GM23338 (cell line): ENCODE measurements around the gene PIRT. TPM values are rescaled to one million over a fixed set of nuclear protein-coding genes. Genes with fewer than 3 reads are reported as not detected.

Experiments
- ATAC-seq: fragments of 200-7000 bp; cut with Tn5 transposase; 3 replicates; pipeline ENCODE4 v1.9.1; 2020
- DNase-seq: peaks from one replicate; pipeline ENCODE4 v3.0.0-alpha.2; 2015; ENCODE audit warnings: low spot score
- H2AFZ ChIP-seq: fragments of 200-600 bp; sonication (generic); 2 replicates; pipeline ENCODE4 v1.8.0; 2016; ENCODE audit warnings: antibody characterized with exemption, mild to moderate bottlenecking, moderate library complexity
- H3F3A ChIP-seq: fragments of 200-600 bp; sonication (generic); replicated peaks from 2 replicates; pipeline ENCODE4 v1.8.0; 2017; ENCODE audit warnings: antibody characterized with exemption, mixed run types, low read depth
- H3K27ac ChIP-seq: fragments of 200-600 bp; sonication (generic); 2 replicates; pipeline ENCODE4 v1.6.1; 2016; ENCODE audit warnings: low read depth
- H3K27me3 ChIP-seq: fragments of 200-600 bp; sonication (generic); 2 replicates; pipeline ENCODE4 v1.8.0; 2016; ENCODE audit warnings: mild to moderate bottlenecking, mixed run types, moderate library complexity; ENCODE audit not compliant: insufficient read depth
- H3K36me3 ChIP-seq: fragments of 200-600 bp; sonication (generic); 2 replicates; pipeline ENCODE4 v1.8.0; 2016; ENCODE audit warnings: mild to moderate bottlenecking; ENCODE audit not compliant: insufficient read depth
- H3K4me1 ChIP-seq: fragments of 200-600 bp; sonication (generic); 2 replicates; pipeline ENCODE4 v1.8.0; 2016; ENCODE audit warnings: mild to moderate bottlenecking, moderate library complexity; ENCODE audit not compliant: insufficient read depth
- H3K4me2 ChIP-seq: fragments of 200-600 bp; sonication (generic); 2 replicates; pipeline ENCODE4 v1.7.1; 2017; ENCODE audit warnings: mixed run types
- H3K4me3 ChIP-seq: fragments of 200-600 bp; sonication (generic); 2 replicates; pipeline ENCODE4 v1.6.1; 2016; ENCODE audit warnings: mixed run types
- H3K79me2 ChIP-seq: fragments of 200-600 bp; sonication (generic); replicated peaks from 2 replicates; pipeline ENCODE4 v1.8.0; 2017; ENCODE audit warnings: mild to moderate bottlenecking; ENCODE audit not compliant: insufficient read depth
- H3K9me2 ChIP-seq: fragments of 200-600 bp; sonication (generic); 2 replicates; pipeline ENCODE4 v1.8.0; 2017; ENCODE audit not compliant: insufficient read depth
- H4K20me1 ChIP-seq: fragments of 200-600 bp; sonication (generic); replicated peaks from 2 replicates; pipeline ENCODE4 v1.8.0; 2017; ENCODE audit warnings: mild to moderate bottlenecking; ENCODE audit not compliant: insufficient read depth
- H3K27ac Mint-ChIP-seq: 2 replicates; pipeline ENCODE4 v1.8.0; 2020; ENCODE audit warnings: inconsistent platforms, mild to moderate bottlenecking, moderate library complexity, mixed read lengths
- H3K27me3 Mint-ChIP-seq: 3 replicates; pipeline ENCODE4 v1.8.0; 2022; ENCODE audit warnings: low read depth, mild to moderate bottlenecking, moderate library complexity, mixed read lengths, inconsistent platforms; ENCODE audit not compliant: insufficient read depth, poor library complexity
- H3K36me3 Mint-ChIP-seq: 3 replicates; pipeline ENCODE4 v1.8.0; 2021; ENCODE audit warnings: low read depth, mild to moderate bottlenecking, inconsistent platforms, moderate library complexity, mixed read lengths
- H3K4me1 Mint-ChIP-seq: 3 replicates; pipeline ENCODE4 v1.8.0; 2020; ENCODE audit warnings: mild to moderate bottlenecking, inconsistent platforms, mixed read lengths
- H3K4me3 Mint-ChIP-seq: 3 replicates; pipeline ENCODE4 v1.8.0; 2021; ENCODE audit warnings: moderate library complexity, mild to moderate bottlenecking, inconsistent platforms, mixed read lengths
- H3K9me3 Mint-ChIP-seq: 3 replicates; pipeline ENCODE4 v1.8.0; 2020; ENCODE audit warnings: moderate library complexity, mild to moderate bottlenecking, inconsistent platforms, mixed read lengths
- CREB1 ChIP-seq: fragments of 250-450 bp; sonication (Bioruptor Pico); IDR thresholded peaks from 2 replicates; pipeline ENCODE4 v1.5.0; 2020; ENCODE audit warnings: low read depth, mild to moderate bottlenecking, moderate library complexity
- EZH2 ChIP-seq: fragments of 200-600 bp; sonication (generic); IDR thresholded peaks from one replicate; pipeline ENCODE4 v1.8.0; 2017; ENCODE audit warnings: antibody characterized with exemption, mild to moderate bottlenecking, low read depth; ENCODE audit not compliant: unreplicated experiment
- EZH2phosphoT487 ChIP-seq: fragments of 200-600 bp; sonication (generic); IDR thresholded peaks from one replicate; pipeline ENCODE4 v1.8.1; 2018; ENCODE audit warnings: antibody characterized with exemption; ENCODE audit not compliant: unreplicated experiment
- JUNB ChIP-seq: IDR thresholded peaks from one replicate; pipeline ENCODE4 v1.6.1; 2016; ENCODE audit warnings: antibody characterized with exemption; ENCODE audit not compliant: unreplicated experiment
- NANOG ChIP-seq: IDR thresholded peaks from 2 replicates; pipeline ENCODE4 v1.6.1; 2016; ENCODE audit warnings: antibody characterized with exemption, borderline replicate concordance
- POLR2AphosphoS5 ChIP-seq: IDR thresholded peaks from 2 replicates; pipeline ENCODE4 v1.6.1; 2016; ENCODE audit warnings: antibody characterized with exemption, low read depth
- STAT1 ChIP-seq: IDR thresholded peaks from one replicate; pipeline ENCODE4 v1.6.1; 2016; ENCODE audit warnings: antibody characterized with exemption; ENCODE audit not compliant: unreplicated experiment
- ZNF114 ChIP-seq: fragments of 250-450 bp; sonication (Bioruptor Pico); IDR thresholded peaks from 2 replicates; pipeline ENCODE4 v1.5.0; 2020; ENCODE audit warnings: mild to moderate bottlenecking, moderate library complexity
- ZNF331 ChIP-seq: fragments of 250-450 bp; sonication (Bioruptor Pico); IDR thresholded peaks from 2 replicates; pipeline ENCODE4 v1.5.0; 2020; ENCODE audit warnings: low read depth, mild to moderate bottlenecking, moderate library complexity
- polyA plus RNA-seq: library from polyadenylated mRNA; unstranded; fragments of >200 nt; fragmentation: Nextera tagmentation; extraction: Ambion mirVana; gene quantifications from 2 replicates; pipeline ENCODE4 v1.2.1, GENCODE V29; 2016
- total RNA-seq: library from RNA; depleted of rRNA; stranded (reverse); fragments of >200 nt; shearing (Covaris generic); gene quantifications from 2 replicates; pipeline ENCODE4 v1.2.3, GENCODE V29; 2014
- TF ChIP-seq, protein P1 (sequence below): IDR thresholded peaks from one replicate; pipeline ENCODE4 v1.6.1; 2018; ENCODE audit warnings: antibody characterized with exemption; ENCODE audit not compliant: unreplicated experiment
- TF ChIP-seq, protein P2 (sequence below): IDR thresholded peaks from 2 replicates; pipeline ENCODE4 v1.6.1; 2016; ENCODE audit warnings: antibody characterized with exemption
- TF ChIP-seq, protein P3 (sequence below), 2 experiments: fragments of 200-600 bp in 1 of 2; sonication (generic) in 1 of 2; conservative IDR thresholded peaks; 2 replicates each; pipeline versions ENCODE4 v1.5.1 to v1.6.1; 2016 to 2017; ENCODE audit warnings: antibody characterized with exemption in 2 of 2, low read depth in 2 of 2, mild to moderate bottlenecking in 2 of 2, moderate library complexity in 1 of 2
- TF ChIP-seq, protein P4 (sequence below): fragments of 250-450 bp; sonication (Bioruptor Pico); IDR thresholded peaks from 2 replicates; pipeline ENCODE4 v1.5.0; 2020; ENCODE audit warnings: mild to moderate bottlenecking, moderate library complexity

Gene PIRT
- total and polyA plus RNA-seq, 2 experiments from 2014 or later, result not detected

DNA sequence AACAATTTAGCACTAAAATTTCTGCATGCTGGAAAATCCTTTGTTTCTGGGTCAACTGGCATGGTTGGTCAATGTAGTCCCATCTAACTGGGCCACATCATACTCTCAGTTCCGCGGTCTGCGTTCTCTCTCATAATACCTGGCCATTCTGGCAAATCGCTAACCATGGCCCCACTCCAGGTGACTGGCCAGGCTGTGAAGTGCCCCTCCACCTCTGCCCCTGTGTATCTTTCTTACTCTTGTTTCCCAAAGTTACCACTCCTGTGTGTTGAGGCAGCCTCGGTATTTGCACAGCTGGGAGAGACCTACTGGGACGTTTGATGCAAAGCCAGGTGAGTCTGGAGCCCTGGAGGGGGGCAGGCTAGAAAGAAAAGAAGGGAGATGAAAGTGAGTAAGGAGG lies 32.0 kb downstream of the PIRT start:
- Histone ChIP-seq H3K4me1 (no peaks in the 10 kb centered on the region), H3K4me2 (no peak overlapping the region), H3K79me2 (no peaks in the 10 kb centered on the region), H4K20me1 (no peaks in the 10 kb centered on the region), H3K4me3 (no peak overlapping the region), H2AFZ (no peak overlapping the region), H3K27ac (no peak overlapping the region), H3K9me2 (no peaks in the 10 kb centered on the region), H3K27me3 (no peaks in the 10 kb centered on the region), H3F3A (no peaks in the 10 kb centered on the region), H3K36me3 (no peaks in the 10 kb centered on the region)
- H3K4me3 Mint-ChIP-seq, result no peak overlapping the region
- H3K4me1 Mint-ChIP-seq, result peaks cover 7% of the 10 kb centered on the region; the same call in 2 of the 3 replicates
- no peaks in the 10 kb centered on the region; the same call in 2 of the 3 replicates for H3K36me3 Mint-ChIP-seq
- peaks cover 3% of the 10 kb centered on the region for H3K27me3 Mint-ChIP-seq
- ATAC-seq, result no peak
- DNase-seq, result no peak
- no peaks in the 10 kb centered on the region; the same call in 2 of the 3 replicates for H3K9me3 Mint-ChIP-seq
- H3K27ac Mint-ChIP-seq, result no peak overlapping the region
- TF ChIP-seq JUNB, result no peak
- no peak for TF ChIP-seq NANOG
- TF ChIP-seq, protein P1, sequence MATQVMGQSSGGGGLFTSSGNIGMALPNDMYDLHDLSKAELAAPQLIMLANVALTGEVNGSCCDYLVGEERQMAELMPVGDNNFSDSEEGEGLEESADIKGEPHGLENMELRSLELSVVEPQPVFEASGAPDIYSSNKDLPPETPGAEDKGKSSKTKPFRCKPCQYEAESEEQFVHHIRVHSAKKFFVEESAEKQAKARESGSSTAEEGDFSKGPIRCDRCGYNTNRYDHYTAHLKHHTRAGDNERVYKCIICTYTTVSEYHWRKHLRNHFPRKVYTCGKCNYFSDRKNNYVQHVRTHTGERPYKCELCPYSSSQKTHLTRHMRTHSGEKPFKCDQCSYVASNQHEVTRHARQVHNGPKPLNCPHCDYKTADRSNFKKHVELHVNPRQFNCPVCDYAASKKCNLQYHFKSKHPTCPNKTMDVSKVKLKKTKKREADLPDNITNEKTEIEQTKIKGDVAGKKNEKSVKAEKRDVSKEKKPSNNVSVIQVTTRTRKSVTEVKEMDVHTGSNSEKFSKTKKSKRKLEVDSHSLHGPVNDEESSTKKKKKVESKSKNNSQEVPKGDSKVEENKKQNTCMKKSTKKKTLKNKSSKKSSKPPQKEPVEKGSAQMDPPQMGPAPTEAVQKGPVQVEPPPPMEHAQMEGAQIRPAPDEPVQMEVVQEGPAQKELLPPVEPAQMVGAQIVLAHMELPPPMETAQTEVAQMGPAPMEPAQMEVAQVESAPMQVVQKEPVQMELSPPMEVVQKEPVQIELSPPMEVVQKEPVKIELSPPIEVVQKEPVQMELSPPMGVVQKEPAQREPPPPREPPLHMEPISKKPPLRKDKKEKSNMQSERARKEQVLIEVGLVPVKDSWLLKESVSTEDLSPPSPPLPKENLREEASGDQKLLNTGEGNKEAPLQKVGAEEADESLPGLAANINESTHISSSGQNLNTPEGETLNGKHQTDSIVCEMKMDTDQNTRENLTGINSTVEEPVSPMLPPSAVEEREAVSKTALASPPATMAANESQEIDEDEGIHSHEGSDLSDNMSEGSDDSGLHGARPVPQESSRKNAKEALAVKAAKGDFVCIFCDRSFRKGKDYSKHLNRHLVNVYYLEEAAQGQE, result no peak
- TF ChIP-seq EZH2phosphoT487, result no peak
- TF ChIP-seq EZH2, result no peak
- no peak for TF ChIP-seq POLR2AphosphoS5
- TF ChIP-seq, protein P2, sequence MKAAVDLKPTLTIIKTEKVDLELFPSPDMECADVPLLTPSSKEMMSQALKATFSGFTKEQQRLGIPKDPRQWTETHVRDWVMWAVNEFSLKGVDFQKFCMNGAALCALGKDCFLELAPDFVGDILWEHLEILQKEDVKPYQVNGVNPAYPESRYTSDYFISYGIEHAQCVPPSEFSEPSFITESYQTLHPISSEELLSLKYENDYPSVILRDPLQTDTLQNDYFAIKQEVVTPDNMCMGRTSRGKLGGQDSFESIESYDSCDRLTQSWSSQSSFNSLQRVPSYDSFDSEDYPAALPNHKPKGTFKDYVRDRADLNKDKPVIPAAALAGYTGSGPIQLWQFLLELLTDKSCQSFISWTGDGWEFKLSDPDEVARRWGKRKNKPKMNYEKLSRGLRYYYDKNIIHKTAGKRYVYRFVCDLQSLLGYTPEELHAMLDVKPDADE, result no peak
- TF ChIP-seq, protein P3, sequence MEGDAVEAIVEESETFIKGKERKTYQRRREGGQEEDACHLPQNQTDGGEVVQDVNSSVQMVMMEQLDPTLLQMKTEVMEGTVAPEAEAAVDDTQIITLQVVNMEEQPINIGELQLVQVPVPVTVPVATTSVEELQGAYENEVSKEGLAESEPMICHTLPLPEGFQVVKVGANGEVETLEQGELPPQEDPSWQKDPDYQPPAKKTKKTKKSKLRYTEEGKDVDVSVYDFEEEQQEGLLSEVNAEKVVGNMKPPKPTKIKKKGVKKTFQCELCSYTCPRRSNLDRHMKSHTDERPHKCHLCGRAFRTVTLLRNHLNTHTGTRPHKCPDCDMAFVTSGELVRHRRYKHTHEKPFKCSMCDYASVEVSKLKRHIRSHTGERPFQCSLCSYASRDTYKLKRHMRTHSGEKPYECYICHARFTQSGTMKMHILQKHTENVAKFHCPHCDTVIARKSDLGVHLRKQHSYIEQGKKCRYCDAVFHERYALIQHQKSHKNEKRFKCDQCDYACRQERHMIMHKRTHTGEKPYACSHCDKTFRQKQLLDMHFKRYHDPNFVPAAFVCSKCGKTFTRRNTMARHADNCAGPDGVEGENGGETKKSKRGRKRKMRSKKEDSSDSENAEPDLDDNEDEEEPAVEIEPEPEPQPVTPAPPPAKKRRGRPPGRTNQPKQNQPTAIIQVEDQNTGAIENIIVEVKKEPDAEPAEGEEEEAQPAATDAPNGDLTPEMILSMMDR (conservative IDR thresholded peaks at IDR 0.05; ENCODE audit: low read depth in 2 of 2), result no peak
- no peak for TF ChIP-seq ZNF331 (CRISPR knock-in tag)
- TF ChIP-seq, protein P4, sequence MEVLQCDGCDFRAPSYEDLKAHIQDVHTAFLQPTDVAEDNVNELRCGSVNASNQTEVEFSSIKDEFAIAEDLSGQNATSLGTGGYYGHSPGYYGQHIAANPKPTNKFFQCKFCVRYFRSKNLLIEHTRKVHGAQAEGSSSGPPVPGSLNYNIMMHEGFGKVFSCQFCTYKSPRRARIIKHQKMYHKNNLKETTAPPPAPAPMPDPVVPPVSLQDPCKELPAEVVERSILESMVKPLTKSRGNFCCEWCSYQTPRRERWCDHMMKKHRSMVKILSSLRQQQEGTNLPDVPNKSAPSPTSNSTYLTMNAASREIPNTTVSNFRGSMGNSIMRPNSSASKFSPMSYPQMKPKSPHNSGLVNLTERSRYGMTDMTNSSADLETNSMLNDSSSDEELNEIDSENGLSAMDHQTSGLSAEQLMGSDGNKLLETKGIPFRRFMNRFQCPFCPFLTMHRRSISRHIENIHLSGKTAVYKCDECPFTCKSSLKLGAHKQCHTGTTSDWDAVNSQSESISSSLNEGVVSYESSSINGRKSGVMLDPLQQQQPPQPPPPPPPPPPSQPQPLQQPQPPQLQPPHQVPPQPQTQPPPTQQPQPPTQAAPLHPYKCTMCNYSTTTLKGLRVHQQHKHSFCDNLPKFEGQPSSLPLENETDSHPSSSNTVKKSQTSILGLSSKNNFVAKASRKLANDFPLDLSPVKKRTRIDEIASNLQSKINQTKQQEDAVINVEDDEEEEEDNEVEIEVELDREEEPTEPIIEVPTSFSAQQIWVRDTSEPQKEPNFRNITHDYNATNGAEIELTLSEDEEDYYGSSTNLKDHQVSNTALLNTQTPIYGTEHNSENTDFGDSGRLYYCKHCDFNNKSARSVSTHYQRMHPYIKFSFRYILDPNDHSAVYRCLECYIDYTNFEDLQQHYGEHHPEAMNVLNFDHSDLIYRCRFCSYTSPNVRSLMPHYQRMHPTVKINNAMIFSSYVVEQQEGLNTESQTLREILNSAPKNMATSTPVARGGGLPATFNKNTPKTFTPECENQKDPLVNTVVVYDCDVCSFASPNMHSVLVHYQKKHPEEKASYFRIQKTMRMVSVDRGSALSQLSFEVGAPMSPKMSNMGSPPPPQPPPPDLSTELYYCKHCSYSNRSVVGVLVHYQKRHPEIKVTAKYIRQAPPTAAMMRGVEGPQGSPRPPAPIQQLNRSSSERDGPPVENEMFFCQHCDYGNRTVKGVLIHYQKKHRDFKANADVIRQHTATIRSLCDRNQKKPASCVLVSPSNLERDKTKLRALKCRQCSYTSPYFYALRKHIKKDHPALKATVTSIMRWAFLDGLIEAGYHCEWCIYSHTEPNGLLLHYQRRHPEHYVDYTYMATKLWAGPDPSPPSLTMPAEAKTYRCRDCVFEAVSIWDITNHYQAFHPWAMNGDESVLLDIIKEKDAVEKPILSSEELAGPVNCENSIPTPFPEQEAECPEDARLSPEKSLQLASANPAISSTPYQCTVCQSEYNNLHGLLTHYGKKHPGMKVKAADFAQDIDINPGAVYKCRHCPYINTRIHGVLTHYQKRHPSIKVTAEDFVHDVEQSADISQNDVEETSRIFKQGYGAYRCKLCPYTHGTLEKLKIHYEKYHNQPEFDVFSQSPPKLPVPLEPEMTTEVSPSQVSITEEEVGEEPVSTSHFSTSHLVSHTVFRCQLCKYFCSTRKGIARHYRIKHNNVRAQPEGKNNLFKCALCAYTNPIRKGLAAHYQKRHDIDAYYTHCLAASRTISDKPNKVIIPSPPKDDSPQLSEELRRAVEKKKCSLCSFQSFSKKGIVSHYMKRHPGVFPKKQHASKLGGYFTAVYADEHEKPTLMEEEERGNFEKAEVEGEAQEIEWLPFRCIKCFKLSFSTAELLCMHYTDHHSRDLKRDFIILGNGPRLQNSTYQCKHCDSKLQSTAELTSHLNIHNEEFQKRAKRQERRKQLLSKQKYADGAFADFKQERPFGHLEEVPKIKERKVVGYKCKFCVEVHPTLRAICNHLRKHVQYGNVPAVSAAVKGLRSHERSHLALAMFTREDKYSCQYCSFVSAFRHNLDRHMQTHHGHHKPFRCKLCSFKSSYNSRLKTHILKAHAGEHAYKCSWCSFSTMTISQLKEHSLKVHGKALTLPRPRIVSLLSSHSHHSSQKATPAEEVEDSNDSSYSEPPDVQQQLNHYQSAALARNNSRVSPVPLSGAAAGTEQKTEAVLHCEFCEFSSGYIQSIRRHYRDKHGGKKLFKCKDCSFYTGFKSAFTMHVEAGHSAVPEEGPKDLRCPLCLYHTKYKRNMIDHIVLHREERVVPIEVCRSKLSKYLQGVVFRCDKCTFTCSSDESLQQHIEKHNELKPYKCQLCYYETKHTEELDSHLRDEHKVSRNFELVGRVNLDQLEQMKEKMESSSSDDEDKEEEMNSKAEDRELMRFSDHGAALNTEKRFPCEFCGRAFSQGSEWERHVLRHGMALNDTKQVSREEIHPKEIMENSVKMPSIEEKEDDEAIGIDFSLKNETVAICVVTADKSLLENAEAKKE, result no peak
- no peak for TF ChIP-seq STAT1
- no peak for TF ChIP-seq ZNF114
- TF ChIP-seq CREB1 (CRISPR knock-in tag), result no peak
